IPS-NIHi7 (cell line): ENCODE data around the gene DHX34.
"Not testable (repeated sequence)": the region's sequence is repeated elsewhere in the genome, so short reads cannot be mapped to it uniquely, and the experiment has no call there.

ENCODE experiments used
- DNase-seq: peaks from one replicate; pipeline ENCODE4 v3.0.0; 2012; ENCODE audit warnings: mixed read lengths; ENCODE audit errors: extremely low spot score

The DHX34 gene

DNA sequence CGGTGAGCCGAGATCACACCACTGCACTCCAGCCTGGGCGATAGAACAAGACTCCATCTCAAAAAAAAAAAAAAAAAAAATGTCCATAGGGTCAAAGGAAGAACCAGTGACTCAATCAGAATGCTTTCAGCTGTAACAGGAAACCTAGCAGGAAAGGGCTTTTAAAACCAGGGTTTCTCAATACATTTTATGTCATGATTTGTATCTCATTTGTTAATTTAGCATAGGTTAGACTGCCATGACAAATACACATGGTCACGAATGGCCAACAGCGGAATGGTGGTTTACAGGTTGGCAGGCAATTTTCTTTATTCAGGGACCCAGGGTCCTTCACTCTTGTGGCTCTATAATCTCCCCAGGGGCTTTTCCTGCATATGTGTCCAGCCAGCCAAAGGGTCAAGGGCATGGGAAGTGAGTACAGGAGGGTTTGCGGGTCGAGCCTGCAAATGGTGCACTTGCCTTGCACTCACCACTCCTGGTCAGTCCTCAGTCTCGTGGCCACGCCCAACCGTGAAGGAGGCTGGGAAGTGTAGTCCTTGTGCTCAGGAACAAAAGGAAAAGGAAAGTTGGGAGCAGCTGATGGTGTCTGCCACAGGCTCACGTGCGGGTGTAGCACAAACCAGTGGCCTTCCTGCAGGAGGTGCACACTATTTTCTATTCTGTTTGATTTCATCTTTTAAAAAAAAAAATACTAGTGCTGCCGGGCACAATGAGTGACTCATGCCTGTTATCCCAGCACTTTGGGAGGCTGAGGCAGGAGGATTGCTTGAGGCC lies 14.8 kb downstream of the DHX34 start:
- DNase-seq, result no peak

DNA sequence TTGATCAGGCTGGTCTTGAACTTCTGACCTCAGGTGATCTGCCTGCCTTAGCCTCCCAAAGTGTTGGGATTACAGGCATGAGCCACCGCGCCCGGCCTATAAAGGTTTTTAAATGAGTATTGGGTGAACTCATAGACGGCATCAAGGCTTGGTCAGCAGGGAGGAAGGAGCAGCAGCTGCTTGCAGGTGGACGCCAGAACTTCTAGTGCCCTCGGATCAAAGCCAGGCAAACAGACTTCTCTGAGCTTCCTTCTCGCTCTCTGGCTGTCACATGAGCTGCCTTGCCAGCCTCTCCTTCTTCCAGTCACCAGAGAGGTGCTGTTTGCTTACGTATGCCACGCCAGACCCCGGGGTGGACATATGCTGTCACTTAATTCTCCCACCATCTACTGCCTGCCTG lies 16.3 kb downstream of the DHX34 start:
- DNase-seq, result not testable (repeated sequence)

DNA sequence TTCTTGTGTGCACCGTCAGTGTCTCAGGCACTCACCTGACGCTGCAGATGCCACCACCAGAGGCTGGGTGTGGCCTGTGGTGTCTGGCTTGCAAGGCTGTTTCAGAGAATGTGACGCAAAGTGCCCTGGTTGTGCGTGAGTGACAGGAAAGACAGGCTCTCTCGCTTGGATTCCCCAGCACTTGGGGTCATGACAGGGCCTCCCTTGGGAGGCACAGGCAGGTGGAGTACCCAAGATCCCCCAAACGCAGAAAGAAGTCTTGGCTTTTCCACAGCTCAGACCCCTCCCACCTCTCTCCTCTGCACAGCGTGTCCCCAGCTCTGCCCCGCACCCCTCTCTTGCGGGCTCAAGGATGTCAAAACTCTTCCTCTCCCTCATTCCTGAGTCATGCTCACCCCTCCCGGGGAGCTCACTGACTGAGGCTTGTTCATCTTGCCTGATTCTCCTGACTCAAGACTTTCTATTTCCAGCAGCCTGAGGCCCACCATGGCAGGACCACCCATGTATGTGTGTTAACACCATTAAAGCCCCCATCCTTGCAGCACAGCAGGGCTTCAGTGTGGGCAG lies 21.0 kb downstream of the DHX34 start:
- DNase-seq, result no peak

DNA sequence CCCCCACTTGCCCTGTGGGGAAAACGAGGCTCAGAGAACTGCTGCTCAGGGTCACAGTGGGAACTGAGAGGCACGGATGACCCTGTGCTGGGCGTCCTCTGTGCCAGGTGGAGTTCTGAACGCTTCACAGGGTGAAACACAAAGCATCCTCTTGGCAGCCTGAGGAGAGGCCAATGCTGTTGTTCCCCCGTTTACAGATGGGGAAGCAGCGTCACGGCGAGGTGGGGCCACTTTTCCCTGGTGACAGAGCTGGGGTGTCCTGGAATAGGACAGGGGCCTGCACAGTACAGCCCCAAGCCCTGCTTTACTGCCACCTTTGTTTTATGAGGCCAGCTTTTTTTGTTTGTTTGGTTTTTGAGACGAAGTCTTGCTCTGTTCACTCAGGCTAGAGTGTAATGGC lies 22.1 kb downstream of the DHX34 start:
- no peak for DNase-seq

DNA sequence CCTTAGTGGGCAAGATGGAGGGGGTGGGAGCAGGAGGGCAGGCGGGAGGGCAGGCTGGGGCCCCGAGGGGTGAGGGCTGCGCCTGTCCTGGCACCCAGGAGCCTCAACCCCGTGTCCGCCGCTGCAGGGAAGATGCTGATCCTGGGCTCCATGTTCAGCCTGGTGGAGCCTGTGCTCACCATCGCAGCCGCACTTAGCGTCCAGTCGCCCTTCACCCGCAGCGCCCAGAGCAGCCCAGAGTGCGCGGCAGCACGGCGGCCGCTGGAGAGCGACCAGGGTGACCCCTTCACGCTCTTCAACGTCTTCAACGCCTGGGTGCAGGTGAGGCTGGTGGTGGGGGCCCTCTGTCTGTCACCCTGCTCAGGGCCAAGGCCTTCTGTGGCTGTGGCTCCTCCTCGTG lies 23.5 kb downstream of the DHX34 start:
- no peak for DNase-seq

DNA sequence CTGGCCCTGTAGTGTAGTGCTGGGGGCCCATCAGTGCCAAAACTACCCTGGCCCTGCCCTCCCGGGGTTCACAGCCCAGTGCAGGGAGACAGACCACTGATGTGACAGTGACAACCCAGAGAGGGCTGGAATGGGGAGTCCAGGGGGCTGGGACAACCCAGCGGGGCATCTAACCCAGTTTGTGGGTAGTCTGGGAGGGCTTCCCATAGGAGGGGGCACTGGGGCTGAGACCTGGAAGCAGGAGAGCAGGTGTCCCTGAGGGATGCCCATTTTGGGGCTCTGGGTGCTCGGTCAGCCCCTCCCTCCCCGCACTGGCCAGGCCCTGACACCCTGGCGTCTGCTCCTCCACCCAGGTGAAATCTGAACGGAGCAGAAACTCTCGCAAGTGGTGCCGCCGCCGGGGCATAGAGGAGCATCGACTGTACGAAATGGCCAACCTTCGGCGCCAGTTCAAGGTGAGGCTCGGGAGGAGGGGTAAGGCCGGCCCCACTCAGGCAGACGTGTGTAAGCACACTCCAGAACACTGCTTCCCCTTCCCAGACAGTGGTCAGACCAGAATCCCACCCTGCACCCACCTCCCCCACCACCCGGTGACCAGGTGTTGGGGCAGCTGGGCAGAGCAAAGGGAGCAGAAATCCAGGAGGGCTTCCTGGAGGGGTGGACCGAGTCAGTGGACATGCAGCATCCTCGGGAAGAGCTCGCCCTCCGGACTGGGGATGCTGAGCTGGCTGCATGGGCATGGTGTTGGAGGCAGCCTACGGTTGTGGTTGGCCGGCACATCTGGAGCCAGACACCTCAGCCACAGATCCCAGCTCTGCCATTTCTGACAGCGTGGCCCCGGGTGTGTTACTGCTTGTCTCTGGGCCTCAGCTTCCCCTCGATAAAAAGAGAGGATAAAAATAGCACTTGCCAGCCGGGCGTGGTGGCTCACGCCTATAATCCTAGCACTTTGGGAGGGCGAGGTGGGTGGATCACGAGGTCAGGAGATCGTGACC lies 24.4 kb downstream of the DHX34 start:
- no peak for DNase-seq

DNA sequence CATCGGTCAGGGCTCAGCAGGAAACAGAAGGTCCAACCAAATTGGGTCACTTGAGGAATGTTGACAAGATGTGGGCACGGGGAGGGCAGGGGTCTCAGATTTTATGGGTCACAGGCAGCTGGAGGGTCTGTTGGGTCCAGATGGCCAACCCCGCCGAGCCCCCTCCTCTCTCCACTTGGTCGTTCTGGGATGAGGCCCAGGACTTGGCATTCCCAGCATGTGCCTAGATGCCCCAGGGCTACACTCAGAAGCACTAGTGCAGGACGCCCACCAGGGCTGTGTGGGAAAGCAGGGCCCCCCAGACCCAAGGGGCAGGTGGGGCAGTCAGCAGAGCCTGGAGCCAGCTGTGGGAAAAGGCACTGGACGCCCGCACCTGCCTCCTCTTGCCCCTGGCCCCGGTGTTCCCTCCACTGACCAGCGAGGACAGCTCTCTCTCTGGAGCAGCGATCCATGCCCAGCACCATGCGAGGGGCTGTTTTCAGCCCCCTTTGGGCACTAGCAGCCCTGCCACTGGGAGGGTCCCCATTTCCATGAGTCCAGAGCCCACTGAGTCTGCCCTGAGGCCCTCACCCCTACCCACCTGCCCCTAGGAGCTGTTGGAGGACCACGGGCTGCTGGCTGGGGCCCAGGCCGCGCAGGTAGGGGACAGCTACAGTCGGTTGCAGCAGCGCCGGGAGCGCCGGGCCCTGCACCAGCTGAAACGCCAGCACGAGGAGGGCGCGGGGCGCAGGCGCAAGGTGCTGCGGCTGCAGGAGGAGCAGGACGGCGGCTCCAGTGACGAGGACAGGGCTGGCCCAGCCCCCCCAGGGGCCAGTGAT lies 26.0 kb downstream of the DHX34 start:
- DNase-seq, result no peak

DNA sequence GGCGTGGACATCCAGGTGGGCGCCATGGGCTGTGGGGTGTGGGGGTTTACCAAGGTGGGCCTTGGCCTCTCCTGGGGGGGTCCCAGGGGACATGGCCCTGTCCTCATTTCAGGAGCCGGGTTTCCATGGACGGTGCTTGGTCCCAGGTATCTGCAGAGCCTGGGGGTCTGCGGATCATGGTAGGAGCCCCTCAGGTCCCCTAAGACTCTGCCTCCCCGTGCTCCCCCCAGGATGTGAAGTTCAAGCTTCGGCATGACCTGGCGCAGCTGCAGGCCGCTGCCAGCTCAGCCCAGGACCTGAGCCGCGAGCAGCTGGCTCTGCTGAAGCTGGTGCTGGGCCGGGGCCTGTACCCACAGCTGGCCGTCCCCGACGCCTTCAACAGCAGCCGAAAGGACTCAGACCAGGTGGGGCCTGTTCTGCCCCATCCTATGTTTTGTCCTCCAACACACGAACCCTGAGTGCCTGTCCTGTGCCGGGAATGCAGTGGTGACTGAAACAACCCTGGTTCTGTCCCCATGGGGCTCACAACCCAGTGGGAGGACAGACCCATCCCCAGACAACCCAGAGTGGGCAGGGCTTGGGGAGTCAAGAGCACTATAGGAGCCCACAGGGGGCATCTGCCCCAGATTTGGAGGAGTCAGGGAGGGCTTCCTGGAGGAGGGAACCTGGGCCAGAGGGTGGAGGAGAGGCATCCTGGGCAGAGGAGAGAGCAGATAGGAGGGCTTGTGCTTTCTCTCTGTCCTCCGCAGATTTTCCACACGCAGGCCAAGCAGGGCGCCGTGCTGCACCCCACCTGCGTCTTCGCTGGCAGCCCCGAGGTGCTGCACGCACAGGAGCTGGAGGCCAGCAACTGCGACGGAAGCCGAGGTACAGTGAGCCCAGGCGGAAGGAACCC lies 26.8 kb downstream of the DHX34 start:
- no peak for DNase-seq

DNA sequence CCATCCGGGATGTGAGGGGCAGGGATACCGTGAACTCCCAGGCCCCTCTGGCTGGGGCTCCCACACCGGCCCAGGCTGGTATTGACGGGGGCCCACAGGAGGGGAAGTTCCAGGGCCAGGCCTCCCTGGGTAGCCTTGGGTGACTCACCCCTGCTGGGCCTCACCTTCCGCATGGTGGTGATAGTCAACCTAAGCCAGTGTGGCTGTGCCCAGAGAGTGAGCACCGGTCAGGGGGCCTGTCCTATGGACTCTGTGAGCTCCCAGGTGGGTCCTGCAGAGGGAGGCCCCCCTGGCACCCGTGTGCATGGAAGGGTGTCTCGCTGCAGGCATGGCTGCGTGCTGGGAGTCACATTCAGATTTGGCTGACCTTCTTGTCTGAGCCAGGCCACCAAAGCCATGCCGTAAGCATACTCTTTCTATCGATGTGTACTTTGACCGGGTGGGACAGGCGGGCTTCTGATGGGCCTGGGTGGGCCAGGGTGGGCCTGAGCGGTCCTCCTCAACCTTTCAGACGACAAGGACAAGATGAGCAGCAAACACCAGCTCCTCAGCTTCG lies 27.6 kb downstream of the DHX34 start:
- no peak for DNase-seq

DNA sequence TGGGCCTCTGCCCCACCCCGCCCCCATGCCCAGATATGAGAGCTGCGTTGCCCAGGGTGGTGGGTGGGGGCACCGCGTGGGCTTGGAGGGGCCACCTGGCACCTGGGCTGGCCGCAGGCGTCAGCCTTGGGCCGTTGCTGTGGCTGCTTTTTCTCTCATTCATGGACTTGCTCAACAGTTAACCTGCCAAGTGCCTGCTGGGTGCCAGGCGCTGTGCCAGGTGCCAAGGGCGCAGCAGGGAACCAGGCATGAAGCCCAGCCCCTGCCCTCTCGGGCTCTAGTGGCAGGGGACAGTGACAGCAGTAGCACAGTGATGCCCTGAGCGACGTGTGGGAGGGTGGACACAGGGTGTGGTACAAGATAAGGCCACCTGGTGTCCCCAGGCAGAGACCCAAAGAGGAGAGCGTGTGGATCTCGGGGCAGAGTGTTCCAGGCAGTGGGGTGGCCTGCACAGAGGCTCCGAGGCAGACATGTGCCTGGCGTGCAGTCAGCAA lies 28.1 kb downstream of the DHX34 start:
- no peak for DNase-seq

DNA sequence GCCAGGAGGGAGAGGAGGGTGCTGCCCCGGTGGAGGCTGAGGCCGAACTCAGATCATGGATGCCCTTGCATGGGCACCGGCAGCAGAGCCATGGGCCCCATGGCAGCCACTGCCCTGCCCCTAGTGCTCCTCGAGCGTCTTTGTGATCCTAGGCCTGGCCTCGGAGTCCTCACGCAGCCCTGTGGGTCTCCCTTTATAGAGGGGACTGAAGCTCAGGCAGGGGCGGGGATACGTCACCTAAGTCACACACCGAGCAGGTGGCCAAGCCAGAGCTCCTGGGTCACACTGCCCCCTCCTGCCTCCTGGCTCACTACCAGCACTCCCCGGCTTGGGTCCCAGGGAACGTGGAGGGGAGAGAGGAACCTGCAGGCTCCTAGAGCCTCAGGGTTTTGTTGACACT lies 28.7 kb downstream of the DHX34 start:
- DNase-seq, result no peak

DNA sequence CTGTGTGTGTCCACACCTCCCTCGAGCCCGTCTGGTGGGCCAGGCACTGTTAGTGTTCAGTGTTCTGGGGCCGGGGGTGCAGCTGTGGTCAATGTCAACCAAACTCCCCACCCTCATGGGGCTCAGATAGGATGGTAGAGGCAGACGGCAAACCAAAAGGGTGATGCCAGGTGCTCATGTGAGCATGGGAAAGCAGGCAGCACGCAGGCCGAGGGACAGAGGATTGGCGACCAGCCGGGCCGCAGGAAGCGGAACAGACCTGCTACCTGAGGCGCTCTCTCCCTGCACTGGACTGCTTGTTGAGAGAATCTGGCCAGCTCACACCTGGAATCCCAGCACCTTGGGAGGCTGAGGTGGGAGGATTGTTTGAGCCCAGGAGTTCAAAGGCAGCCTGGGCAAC lies 29.1 kb downstream of the DHX34 start:
- DNase-seq, result no peak

DNA sequence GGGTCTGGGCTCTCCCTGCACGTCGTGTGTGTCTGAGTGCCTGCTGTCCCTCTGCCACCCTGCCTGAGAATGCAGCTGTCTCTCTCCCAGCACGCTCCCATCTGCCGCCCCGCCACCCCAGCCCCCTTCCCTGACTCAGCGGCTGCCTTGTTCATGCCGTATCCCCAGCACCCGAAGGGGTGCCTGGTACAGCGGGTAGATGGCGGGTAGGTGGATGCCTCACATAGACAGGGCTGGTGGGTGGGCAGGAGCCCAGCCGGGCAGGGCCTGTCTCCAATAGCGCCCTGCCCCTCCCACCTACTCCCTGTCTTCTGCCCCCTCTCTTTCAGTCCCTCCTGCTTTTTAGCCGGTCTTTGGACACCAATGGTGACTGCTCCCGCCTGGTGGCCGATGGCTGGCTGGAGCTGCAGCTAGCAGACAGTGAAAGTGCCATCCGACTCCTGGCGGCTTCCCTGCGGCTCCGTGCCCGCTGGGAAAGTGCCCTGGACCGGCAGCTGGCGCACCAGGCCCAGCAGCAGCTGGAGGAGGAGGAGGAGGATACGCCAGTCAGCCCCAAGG lies 30.3 kb downstream of the DHX34 start:
- no peak for DNase-seq

DNA sequence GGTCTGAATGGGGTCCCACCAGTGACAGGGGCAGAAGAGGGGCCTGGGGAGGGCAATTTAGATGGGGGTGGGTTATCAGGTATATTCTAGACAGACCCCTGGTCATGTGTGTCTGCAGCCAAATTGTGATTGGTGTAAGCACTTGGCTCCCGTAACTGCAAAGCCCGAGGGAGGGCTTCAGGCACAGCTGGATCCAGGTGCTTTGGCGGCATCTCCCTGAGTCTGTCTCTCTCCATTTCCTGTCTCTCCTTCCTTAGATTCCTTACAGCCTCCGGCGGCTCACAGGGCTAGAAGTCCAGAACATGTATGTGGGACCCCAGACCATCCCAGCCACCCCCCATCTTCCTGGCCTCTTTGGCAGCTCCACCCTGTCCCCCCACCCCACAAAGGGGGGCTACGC lies 31.4 kb downstream of the DHX34 start:
- no peak for DNase-seq

DNA sequence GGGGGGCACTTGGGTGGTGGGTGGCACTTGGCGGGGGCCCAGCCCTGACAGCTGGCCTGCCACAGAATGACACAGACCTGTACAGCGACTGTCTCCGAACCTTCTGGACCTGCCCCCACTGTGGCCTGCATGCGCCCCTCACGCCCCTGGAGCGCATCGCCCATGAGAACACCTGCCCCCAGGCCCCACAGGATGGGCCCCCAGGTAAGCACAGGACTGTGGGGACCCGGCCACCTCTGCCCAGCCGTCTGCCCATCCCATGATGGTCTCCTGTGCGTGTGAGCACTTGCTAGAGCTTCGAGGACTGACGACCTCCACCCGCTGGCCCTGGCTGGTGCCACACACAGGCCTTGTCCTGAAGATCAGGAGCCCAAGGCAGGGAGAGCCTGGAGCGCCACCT lies 32.0 kb downstream of the DHX34 start:
- no peak for DNase-seq

DNA sequence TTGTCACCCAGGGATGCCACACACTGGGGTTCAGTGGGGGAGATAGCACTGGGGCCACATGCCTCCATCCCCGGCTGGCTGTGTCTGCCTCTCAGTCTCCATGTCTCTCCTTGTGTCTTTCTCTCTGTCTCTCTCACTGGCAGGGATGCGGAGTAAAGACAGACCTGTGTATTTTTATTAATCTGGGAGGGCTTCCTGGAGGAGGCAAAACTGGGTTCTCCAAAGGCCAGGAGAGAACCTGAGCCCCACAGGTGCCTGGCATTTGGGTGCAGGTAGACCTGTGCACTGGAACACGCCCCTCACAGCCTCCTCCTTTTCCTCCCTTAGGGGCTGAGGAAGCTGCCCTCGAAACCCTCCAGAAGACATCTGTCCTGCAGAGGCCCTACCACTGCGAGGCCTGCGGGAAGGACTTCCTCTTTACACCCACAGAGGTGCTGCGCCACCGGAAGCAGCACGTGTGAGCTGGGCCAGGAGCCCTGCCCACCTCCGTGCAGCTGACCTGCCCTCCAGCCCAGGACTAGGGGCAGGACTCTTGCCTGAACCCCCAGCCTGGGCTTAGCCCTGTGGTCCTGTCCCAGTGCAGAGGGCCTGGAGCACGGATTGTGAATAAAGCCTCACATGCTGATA lies 32.7 kb downstream of the DHX34 start:
- DNase-seq, result no peak

DNA sequence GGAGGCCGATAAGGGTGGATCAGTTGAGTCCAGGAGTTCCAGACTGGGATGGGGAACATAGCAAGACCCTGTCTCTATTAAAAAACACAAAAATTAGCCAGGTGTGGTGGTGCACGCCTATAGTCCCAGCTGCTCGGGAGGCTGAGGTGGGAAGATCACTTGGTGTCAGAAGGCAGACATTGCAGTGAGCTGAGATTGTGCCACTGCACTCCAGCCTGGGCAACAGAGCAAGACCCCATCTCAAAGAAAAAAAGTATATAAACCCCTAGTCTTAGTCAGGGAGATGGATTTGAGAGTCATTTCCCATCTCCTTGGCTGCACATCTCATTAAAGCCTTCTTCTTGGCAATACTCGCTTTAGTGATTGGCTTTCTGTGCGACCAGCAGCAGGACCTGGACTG lies 34.8 kb downstream of the DHX34 start:
- DNase-seq, result not testable (repeated sequence)

DNA sequence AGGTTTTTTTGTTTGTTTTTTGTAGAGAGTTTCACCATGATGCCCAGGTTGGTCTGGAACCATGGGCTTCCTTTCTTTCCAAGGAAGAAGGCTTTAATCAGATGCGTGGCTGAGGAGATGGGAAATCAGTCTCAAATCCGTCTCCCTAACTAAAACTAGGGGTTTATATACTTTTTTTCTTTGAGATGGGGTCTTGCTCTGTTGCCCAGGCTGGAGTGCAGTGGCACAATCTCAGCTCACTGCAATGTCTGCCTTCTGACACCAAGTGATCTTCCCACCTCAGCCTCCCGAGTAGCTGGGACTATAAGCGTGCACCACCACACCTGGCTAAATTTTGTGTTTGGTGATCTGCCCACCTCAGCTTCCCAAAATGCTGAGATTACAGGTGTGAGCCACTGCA lies 35.4 kb downstream of the DHX34 start:
- not testable (repeated sequence) for DNase-seq

DNA sequence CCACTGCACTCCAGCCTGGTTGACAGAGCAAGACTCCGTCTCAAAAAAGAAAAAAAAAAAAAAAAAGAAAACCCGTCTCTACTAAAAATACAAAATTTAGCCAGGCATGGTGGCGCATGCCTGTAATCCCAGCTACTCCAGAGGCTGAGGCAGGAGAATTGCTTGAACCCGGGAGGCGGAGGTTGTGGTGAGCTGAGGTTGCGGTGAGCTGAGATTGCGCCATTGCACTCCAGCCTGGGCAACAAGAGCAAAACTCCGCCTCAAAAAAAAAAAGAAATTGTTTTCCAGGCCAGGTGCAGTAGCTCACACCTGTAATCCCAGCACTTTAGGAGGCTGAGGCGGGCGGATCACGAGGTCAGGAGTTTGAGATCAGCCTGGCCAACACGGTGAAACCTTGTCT lies 37.5 kb downstream of the DHX34 start:
- DNase-seq, result not testable (repeated sequence)
